ENCODE data around the gene AATF. TPM values are rescaled to one million over a fixed set of nuclear protein-coding genes. Genes with fewer than 3 reads are reported as not detected.

AATF gene
- total and polyA plus RNA-seq, 2 donors (not counting 1 experiment from before 2014, with no cell fraction given): 23.9 to 54.8 TPM

DNA sequence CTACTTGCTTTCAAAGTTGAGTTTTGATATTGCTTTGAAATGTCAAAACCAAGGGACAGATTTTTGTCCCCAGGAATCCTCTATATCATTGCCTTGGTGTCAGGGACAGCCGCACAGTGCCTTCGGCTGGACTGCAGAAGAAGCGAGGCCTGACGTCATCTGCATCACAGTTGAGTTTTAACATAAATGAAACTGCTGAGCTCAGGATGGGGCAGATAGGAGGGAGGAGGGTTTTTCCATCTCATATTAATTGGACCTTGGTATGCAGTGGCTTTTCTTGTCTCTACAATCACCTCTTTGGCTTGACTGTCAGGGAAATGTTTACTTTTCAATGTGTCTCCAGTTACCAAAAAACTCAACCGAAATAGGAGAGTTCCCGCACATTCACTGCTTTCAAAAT is 111.3 kb downstream of the AATF start:
- no peaks in the 10 kb centered on the region for H3K79me2 ChIP-seq (ENCODE audit: control insufficient read depth, insufficient read depth, low read length)
- no peak overlapping the region for H3K27ac Mint-ChIP-seq
- H3K9me3 ChIP-seq (ENCODE audit: control extremely low read depth in 1 of 3, control insufficient read depth in 2 of 3, insufficient read depth in 1 of 3, low read length in 2 of 3): no peaks in the 10 kb centered on the region
- no peaks in the 10 kb centered on the region for H3K4me1 Mint-ChIP-seq
- H3K4me1 ChIP-seq (ENCODE audit: control insufficient read depth in 2 of 2, insufficient read depth in 2 of 2, low read length in 2 of 2): no peaks in the 10 kb centered on the region
- H3K27me3 Mint-ChIP-seq: no peaks in the 10 kb centered on the region
- 92% methylated on average over 4 of the region's 6 CpGs for WGBS (ENCODE audit: insufficient coverage)
- peaks cover 3 to 25% of the 10 kb centered on the region in 2 experiments for H3K36me3 ChIP-seq (replicated peaks in 1 of 2; ENCODE audit: control extremely low read depth in 1 of 2, control insufficient read depth in 1 of 2, extremely low read depth in 1 of 2, insufficient read depth in 2 of 2, low read length in 1 of 2)
- no peak overlapping the region for H3K4me3 ChIP-seq (ENCODE audit: control extremely low read depth in 1 of 5, extremely low read depth in 1 of 5, insufficient read depth in 1 of 5, low read depth in 2 of 5, low read length in 4 of 5)
- DNase-seq (no peak), ATAC-seq (ENCODE audit: low read depth) (no peak)
- H4K20me1 ChIP-seq (ENCODE audit: control insufficient read depth, insufficient read depth, low read length, poor library complexity, severe bottlenecking): no peaks in the 10 kb centered on the region
- H3K27me3 ChIP-seq (replicated peaks in 1 of 4; ENCODE audit: control extremely low read depth in 1 of 4, control insufficient read depth in 3 of 4, insufficient read depth in 4 of 4, low read length in 3 of 4): no peaks in the 10 kb centered on the region
- POLR2A ChIA-PET: no interaction called here
- TF ChIP-seq EZH2 (IDR thresholded peaks at IDR 0.05; ENCODE audit: borderline replicate concordance, insufficient read depth, low read depth, low read length, poor library complexity, severe bottlenecking): no peak
- TF ChIP-seq, protein P1, sequence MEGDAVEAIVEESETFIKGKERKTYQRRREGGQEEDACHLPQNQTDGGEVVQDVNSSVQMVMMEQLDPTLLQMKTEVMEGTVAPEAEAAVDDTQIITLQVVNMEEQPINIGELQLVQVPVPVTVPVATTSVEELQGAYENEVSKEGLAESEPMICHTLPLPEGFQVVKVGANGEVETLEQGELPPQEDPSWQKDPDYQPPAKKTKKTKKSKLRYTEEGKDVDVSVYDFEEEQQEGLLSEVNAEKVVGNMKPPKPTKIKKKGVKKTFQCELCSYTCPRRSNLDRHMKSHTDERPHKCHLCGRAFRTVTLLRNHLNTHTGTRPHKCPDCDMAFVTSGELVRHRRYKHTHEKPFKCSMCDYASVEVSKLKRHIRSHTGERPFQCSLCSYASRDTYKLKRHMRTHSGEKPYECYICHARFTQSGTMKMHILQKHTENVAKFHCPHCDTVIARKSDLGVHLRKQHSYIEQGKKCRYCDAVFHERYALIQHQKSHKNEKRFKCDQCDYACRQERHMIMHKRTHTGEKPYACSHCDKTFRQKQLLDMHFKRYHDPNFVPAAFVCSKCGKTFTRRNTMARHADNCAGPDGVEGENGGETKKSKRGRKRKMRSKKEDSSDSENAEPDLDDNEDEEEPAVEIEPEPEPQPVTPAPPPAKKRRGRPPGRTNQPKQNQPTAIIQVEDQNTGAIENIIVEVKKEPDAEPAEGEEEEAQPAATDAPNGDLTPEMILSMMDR (IDR thresholded peaks at IDR 0.05): no peak
- no peaks in the 10 kb centered on the region for H3K9me3 Mint-ChIP-seq (ENCODE audit: insufficient read depth)
- no peak overlapping the region for H3K4me2 ChIP-seq (replicated peaks; ENCODE audit: low read depth, low read length, poor library complexity, severe bottlenecking)
- no peak overlapping the region for H2AFZ ChIP-seq (ENCODE audit: insufficient read depth, low read depth, low read length, poor library complexity, severe bottlenecking)
- no peak overlapping the region for H3K4me3 Mint-ChIP-seq
- CTCF ChIA-PET: interaction anchor here (1.4 kb wide), 1 partner anchor 13 kb away, joined by 6 read pairs; no protein-coding TSS in a partner anchor
- no peak overlapping the region for H3K9ac ChIP-seq (ENCODE audit: low read length)
- no peak overlapping the region for H3K27ac ChIP-seq (ENCODE audit: low read length in 2 of 2)
- intact Hi-C loops (cut with micrococcal nuclease): no loop called here

DNA sequence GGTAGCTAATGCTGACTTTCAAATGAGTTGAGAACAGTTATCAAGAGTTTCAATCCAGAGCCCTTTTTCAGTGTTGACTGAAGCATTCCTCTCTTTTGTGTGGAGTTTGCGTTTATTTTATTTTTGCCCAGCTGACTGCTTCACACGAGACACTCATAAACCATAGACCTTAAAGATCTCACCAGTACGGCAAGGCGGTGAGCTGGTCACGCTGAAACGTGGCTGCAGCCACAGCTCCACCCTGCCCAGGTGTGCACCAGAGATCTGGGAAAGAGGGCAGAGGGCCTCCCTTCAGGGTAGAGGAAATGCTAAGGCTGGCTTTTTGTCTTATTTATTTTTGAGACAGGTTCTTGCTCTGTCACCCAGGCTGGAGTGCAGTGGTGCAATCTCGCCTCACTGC is 112.2 kb downstream of the AATF start:
- Histone ChIP-seq H2AFZ (ENCODE audit: insufficient read depth, low read depth, low read length, poor library complexity, severe bottlenecking) (no peak overlapping the region), H3K27me3 (replicated peaks in 1 of 4; ENCODE audit: control extremely low read depth in 1 of 4, control insufficient read depth in 3 of 4, insufficient read depth in 4 of 4, low read length in 3 of 4) (no peaks in the 10 kb centered on the region), H3K27ac (ENCODE audit: low read length in 2 of 2) (no peak overlapping the region), H3K36me3 (replicated peaks in 1 of 2; ENCODE audit: control extremely low read depth in 1 of 2, control insufficient read depth in 1 of 2, extremely low read depth in 1 of 2, insufficient read depth in 2 of 2, low read length in 1 of 2) (peaks cover 3 to 20% of the 10 kb centered on the region in 2 experiments), H3K79me2 (ENCODE audit: control insufficient read depth, insufficient read depth, low read length) (no peaks in the 10 kb centered on the region), H3K9me3 (ENCODE audit: control extremely low read depth in 1 of 3, control insufficient read depth in 2 of 3, insufficient read depth in 1 of 3, low read length in 2 of 3) (no peaks in the 10 kb centered on the region), H3K4me2 (replicated peaks; ENCODE audit: low read depth, low read length, poor library complexity, severe bottlenecking) (no peak overlapping the region), H3K4me1 (ENCODE audit: control insufficient read depth in 2 of 2, insufficient read depth in 2 of 2, low read length in 2 of 2) (no peaks in the 10 kb centered on the region), H3K4me3 (ENCODE audit: control extremely low read depth in 1 of 5, extremely low read depth in 1 of 5, insufficient read depth in 1 of 5, low read depth in 2 of 5, low read length in 4 of 5) (no peak overlapping the region), H3K9ac (ENCODE audit: low read length) (no peak overlapping the region), H4K20me1 (ENCODE audit: control insufficient read depth, insufficient read depth, low read length, poor library complexity, severe bottlenecking) (no peaks in the 10 kb centered on the region)
- no peaks in the 10 kb centered on the region for H3K9me3 Mint-ChIP-seq (ENCODE audit: insufficient read depth)
- H3K27ac Mint-ChIP-seq: no peak overlapping the region
- WGBS (ENCODE audit: insufficient coverage): 68% methylated on average over 4 of the region's 7 CpGs
- no peaks in the 10 kb centered on the region for H3K4me1 Mint-ChIP-seq
- intact Hi-C loops (cut with micrococcal nuclease): no loop called here
- TF ChIP-seq, protein P1 (IDR thresholded peaks at IDR 0.05): no peak
- TF ChIP-seq EZH2 (IDR thresholded peaks at IDR 0.05; ENCODE audit: borderline replicate concordance, insufficient read depth, low read depth, low read length, poor library complexity, severe bottlenecking): no peak
- no peak for ATAC-seq (ENCODE audit: low read depth)
- no peaks in the 10 kb centered on the region for H3K27me3 Mint-ChIP-seq
- CTCF ChIA-PET: interaction anchor here (2.1 kb wide), 1 partner anchor 14 kb away, joined by 7 read pairs; no protein-coding TSS in a partner anchor
- POLR2A ChIA-PET: no interaction called here
- no peak for DNase-seq
- H3K4me3 Mint-ChIP-seq: no peak overlapping the region

All from B cell (primary cell).